GF-D8 (cell line): ENCODE measurements around the gene SARS1.

Source experiments
- DNase-seq: peaks from one replicate; lab custom pipeline; 2025; lab: John Stamatoyannopoulos, UW

Gene SARS1

DNA sequence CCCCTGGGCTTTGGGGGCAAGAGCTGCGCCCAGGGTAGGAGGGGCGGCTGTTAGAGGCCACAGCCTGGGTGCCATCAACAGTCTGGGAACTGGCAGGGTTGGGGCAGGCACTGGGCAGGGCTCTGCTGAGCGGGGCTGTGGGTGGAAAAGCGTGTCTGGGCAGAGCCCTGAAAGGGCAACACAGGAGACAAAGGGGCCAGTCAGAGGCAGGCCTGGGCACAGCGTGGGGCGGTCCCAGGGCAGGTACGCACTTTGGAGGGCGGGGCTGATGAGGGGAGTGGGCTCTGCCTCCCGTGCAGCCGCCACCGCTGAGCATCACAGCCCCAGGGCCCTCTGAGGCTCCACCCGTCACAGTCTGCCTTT lies 49.5 kb downstream of the SARS1 start:
- DNase-seq: no peak

DNA sequence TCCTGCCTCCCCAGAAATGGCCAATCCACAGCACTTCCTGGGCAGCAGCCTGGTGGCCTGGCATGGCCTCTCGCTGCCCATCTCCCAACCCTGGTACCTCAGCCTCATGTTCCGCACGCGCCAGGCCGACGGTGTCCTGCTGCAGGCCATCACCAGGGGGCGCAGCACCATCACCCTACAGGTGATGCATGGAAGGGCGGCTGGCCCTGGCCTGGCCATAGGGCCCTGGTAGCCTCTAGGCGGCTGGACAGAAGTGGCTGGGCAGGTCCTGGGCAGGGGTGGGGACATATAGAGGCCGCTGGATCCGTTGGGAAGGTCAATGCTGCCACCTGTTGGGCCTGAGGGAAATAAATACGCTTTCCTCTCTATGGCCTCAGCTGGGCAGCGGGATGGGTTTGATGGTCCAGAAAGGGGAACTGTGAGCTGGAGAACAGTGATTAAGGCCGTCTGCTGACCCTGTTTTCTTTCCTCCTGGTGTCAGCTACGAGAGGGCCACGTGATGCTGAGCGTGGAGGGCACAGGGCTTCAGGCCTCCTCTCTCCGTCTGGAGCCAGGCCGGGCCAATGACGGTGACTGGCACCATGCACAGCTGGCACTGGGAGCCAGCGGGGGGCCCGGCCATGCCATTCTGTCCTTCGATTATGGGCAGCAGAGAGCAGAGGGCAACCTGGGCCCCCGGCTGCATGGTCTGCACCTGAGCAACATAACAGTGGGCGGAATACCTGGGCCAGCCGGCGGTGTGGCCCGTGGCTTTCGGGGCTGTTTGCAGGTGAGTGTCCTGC lies 50.1 kb downstream of the SARS1 start:
- DNase-seq: no peak

DNA sequence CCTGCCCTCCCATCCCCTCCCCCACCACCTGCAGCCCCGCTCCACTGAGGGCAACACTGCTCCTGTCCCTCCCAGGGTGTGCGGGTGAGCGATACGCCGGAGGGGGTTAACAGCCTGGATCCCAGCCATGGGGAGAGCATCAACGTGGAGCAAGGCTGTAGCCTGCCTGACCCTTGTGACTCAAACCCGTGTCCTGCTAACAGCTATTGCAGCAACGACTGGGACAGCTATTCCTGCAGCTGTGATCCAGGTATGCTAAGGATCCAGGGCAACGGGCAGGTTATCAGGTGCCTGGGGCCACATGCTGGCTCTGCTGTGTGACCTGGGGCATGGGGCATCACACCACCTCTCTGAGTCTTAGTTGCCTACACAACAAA lies 50.6 kb downstream of the SARS1 start:
- no peak for DNase-seq

DNA sequence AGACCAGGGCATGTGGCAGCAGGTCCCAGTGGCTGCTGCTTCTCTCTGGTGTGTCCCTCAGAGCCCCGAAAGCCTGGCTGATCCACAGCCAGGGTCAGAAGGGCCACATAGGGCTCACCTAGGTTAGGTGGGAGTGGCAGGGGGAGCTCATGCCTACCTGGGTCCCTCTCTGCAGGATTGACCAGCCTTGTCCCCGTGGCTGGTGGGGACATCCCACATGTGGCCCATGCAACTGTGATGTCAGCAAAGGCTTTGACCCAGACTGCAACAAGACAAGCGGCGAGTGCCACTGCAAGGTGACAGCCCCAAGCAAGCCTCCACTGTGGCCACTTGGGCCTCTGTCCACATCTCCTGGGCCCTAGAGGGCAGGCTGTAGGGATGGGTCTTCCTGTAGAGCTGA lies 51.3 kb downstream of the SARS1 start:
- no peak for DNase-seq

DNA sequence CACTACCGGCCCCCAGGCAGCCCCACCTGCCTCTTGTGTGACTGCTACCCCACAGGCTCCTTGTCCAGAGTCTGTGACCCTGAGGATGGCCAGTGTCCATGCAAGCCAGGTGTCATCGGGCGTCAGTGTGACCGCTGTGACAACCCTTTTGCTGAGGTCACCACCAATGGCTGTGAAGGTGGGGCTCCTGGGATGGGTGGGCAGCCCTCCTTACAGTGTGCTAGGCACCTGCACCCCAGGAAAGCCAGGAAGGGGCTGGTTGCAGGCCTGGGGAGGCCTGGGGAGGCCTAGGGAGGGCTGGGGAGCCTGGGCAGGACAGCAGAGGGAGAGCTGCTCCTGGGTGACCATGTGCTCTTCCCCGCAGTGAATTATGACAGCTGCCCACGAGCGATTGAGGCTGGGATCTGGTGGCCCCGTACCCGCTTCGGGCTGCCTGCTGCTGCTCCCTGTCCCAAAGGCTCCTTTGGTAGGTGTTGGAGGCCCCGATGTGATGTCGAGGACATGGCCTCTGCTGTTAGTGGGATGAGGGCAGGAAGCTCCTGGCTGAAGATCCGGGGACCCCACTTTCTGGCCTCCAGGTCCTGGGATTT lies 52.1 kb downstream of the SARS1 start:
- no peak for DNase-seq

DNA sequence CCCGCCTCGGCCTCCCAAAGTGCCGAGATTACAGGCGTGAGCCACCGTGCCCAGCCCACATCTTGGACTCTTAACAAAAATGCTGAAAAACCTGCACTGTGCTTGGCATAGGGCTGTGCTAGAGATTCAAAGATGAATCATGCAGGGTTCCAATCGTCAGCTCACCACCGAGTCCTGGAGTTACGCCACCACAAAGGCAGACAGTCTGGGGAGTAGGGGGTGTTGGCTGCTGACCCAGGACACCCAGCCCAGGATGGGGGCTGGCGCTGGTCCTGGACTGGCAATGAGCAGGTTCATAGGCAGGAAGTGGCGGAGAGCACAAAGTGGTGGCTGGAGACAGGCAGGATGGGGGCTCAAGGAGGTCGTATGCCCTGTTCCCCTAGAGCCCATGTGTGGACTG lies 53.2 kb downstream of the SARS1 start:
- no peak for DNase-seq

DNA sequence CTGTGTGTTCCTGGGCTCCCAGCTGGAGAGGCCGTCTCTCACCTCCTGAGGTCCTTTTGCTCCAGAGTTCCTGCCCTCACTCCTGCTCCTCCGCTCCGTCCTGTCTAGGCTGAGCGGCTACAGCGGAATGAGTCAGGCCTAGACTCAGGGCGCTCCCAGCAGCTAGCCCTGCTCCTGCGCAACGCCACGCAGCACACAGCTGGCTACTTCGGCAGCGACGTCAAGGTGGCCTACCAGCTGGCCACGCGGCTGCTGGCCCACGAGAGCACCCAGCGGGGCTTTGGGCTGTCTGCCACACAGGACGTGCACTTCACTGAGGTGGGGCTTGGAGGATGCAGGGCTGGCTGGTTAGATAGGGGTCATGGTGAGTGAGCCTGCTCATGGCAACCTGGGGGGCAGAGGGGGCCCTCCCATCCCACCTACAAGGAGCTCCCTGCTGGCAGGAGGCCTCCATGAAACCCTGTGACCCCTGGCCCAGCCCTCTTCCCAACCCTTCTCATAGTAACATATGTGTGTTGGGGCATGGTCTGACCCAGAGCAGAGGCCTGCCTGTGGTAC lies 54.1 kb downstream of the SARS1 start:
- DNase-seq: no peak

DNA sequence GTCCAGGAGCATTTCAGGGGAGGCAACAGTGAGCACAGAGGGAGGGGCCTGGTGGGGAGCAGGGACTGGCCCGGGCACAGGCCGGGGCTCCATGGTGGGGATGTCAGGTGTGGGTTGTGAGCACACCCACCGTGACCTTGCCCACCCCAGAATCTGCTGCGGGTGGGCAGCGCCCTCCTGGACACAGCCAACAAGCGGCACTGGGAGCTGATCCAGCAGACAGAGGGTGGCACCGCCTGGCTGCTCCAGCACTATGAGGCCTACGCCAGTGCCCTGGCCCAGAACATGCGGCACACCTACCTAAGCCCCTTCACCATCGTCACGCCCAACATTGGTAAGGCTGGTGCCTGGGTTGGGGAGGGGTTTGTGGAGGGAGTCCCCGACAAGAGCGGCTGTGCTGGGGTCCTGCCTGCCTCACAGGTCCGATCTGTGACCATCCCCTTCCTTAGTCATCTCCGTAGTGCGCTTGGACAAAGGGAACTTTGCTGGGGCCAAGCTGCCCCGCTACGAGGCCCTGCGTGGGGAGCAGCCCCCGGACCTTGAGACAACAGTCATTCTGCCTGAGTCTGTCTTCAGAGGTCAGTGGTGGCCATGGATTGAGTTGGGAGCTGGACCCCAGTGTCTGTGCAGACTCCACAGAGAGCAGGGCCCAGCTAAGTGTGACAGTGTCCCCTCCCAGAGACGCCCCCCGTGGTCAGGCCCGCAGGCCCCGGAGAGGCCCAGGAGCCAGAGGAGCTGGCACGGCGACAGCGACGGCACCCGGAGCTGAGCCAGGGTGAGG lies 54.9 kb downstream of the SARS1 start:
- DNase-seq: no peak

DNA sequence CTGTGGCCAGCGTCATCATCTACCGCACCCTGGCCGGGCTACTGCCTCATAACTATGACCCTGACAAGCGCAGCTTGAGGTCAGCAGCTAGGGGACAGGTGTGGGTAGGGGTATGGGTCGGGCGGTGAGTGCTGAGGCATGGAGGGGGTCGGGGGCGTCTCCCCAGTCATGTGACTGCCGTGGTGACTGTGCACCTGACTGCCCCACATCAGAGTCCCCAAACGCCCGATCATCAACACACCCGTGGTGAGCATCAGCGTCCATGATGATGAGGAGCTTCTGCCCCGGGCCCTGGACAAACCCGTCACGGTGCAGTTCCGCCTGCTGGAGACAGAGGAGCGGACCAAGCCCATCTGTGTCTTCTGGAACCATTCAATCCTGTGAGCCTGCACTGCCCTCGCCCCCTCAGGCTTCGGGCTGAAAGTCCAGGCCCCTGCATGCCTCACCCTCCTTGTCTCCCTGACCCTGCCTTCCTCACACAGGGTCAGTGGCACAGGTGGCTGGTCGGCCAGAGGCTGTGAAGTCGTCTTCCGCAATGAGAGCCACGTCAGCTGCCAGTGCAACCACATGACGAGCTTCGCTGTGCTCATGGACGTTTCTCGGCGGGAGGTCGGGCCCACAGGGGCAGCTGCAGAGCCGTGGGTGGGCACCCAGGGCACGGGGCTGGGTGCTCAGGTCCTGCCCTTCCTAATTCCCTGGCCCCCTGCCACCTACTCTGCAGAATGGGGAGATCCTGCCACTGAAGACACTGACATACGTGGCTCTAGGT lies 55.7 kb downstream of the SARS1 start:
- no peak for DNase-seq

DNA sequence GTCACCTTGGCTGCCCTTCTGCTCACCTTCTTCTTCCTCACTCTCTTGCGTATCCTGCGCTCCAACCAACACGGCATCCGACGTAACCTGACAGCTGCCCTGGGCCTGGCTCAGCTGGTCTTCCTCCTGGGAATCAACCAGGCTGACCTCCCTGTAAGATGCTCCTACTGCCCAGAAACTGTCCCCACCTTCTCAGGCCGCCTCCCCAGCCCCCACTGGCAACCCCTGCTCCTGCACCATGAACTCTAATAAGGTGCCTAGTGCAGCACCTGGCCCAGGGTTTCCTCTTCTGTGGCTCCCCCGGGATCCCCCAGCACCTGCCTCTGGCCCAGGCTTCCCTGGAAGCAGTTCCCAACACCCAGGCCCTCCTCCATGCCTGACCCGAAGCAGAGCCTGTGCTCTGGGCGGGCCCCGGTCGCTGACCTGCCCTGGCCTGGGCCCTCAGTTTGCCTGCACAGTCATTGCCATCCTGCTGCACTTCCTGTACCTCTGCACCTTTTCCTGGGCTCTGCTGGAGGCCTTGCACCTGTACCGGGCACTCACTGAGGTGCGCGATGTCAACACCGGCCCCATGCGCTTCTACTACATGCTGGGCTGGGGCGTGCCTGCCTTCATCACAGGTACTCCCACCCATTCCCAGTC lies 56.4 kb downstream of the SARS1 start:
- no peak for DNase-seq

DNA sequence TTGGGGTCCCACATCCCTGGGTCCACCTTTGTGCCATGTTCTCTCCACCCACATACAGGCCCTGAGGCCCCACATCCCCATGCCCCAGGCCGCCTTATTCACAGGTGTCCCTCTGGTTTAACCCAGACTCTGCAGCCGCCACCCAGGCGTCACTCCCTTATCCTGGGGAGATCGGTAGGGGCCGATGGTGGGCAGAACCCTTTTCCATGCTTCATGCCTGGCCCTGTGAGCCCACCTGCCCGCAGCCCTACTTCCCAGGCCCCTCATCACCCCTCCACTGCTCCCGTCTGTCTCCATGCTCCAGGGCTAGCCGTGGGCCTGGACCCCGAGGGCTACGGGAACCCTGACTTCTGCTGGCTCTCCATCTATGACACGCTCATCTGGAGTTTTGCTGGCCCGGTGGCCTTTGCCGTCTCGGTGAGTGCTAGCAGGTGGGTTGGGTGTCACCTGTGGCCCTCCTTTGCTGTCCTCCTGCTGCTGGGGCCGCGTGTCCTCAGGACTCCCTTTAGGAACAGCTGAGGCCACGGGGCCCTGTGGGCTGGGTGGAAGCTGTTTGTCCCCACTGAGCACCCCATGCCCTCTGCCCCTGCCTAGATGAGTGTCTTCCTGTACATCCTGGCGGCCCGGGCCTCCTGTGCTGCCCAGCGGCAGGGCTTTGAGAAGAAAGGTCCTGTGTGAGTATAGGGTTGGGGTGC lies 57.1 kb downstream of the SARS1 start:
- DNase-seq: no peak

DNA sequence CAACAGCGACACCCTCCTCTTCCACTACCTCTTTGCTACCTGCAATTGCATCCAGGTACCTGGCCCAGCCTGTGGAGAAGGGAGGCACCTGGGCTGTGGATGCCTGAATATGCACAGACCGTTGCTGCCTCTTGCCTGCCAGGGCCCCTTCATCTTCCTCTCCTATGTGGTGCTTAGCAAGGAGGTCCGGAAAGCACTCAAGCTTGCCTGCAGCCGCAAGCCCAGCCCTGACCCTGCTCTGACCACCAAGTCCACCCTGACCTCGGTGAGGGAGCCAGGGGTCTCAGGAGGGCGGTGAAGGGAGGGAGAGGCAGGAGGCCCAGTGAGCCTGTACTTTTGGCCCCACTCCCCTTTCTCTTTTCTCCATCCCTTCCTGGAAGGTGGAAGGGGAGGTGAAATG lies 57.7 kb downstream of the SARS1 start:
- no peak for DNase-seq

DNA sequence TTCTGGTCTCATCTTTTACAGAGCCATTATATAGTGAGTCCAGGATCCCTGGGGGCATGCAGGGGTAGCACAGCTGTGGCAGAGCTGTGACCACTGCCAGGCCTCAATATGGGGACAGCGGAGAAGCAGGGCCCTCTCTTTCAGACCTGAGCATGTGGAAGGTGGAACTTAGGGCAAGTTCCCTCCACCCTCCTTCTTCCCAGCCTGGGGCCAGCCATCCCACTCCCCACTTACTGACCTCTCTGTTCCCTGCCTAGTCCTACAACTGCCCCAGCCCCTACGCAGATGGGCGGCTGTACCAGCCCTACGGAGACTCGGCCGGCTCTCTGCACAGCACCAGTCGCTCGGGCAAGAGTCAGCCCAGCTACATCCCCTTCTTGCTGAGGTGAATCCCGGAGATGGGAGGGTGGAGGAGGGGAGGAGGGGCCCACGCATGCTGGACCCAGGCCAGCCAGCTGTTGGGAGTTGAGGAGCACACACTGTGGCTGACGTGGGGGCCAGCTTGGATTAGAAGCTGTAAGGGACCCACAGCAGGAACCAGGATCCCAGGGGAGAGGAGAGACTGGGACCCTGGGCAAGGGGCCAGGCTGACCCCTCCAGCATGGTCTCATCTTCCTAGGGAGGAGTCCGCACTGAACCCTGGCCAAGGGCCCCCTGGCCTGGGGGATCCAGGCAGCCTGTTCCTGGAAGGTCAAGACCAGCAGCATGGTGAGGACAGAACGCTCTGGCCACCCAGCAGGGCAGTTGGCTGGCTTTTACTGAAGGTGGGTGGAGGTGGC lies 58.5 kb downstream of the SARS1 start:
- no peak for DNase-seq

DNA sequence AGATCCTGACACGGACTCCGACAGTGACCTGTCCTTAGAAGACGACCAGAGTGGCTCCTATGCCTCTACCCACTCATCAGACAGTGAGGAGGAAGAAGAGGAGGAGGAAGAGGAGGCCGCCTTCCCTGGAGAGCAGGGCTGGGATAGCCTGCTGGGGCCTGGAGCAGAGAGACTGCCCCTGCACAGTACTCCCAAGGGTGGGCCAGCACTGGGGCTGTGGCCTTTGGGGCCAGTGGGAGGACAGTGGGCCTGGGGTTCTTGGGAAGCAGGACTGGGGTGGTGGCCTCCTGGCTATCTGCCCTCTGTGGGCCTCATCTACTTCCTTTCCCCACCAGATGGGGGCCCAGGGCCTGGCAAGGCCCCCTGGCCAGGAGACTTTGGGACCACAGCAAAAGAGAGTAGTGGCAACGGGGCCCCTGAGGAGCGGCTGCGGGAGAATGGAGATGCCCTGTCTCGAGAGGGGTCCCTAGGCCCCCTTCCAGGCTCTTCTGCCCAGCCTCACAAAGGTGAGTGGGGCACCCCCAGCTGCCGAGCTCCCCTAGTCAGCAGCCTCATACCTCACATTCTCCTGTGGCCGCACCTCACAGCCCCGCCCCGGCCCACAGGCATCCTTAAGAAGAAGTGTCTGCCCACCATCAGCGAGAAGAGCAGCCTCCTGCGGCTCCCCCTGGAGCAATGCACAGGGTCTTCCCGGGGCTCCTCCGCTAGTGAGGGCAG lies 59.3 kb downstream of the SARS1 start:
- no peak for DNase-seq

DNA sequence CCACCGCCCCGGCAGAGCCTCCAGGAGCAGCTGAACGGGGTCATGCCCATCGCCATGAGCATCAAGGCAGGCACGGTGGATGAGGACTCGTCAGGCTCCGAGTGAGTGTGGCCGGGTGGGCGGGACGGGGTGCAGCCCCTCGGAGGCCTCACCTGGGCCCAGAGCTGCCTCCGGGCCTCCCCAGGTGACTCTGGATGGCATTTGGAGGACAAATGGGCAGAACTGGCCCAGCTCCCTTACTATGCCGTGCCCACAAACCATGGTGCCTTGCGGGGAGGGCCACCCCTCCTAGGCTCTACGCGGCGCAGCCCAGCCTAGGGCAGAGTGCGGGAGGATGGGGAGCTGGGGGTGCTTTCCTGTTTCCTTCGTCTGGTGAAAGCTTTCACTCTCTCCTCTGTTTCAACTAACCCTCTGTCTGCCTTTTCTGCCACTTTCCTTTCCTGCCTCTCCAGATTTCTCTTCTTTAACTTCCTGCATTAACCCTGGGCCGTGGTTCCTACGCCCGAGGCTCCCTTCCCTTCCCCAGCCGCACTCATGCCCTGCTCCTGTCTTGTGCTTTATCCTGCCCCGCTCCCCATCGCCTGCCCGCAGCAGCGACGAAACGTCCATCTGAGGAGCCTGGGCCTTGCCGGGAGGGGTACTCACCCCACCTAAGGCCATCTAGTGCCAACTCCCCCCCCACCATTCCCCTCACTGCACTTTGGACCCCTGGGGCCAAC lies 60.0 kb downstream of the SARS1 start:
- no peak for DNase-seq

DNA sequence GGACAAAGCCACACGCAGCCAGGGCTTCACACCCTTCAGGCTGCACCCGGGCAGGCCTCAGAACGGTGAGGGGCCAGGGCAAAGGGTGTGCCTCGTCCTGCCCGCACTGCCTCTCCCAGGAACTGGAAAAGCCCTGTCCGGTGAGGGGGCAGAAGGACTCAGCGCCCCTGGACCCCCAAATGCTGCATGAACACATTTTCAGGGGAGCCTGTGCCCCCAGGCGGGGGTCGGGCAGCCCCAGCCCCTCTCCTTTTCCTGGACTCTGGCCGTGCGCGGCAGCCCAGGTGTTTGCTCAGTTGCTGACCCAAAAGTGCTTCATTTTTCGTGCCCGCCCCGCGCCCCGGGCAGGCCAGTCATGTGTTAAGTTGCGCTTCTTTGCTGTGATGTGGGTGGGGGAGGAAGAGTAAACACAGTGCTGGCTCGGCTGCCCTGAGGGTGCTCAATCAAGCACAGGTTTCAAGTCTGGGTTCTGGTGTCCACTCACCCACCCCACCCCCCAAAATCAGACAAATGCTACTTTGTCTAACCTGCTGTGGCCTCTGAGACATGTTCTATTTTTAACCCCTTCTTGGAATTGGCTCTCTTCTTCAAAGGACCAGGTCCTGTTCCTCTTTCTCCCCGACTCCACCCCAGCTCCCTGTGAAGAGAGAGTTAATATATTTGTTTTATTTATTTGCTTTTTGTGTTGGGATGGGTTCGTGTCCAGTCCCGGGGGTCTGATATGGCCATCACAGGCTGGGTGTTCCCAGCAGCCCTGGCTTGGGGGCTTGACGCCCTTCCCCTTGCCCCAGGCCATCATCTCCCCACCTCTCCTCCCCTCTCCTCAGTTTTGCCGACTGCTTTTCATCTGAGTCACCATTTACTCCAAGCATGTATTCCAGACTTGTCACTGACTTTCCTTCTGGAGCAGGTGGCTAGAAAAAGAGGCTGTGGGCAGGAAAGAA lies 61.1 kb downstream of the SARS1 start:
- DNase-seq: no peak

DNA sequence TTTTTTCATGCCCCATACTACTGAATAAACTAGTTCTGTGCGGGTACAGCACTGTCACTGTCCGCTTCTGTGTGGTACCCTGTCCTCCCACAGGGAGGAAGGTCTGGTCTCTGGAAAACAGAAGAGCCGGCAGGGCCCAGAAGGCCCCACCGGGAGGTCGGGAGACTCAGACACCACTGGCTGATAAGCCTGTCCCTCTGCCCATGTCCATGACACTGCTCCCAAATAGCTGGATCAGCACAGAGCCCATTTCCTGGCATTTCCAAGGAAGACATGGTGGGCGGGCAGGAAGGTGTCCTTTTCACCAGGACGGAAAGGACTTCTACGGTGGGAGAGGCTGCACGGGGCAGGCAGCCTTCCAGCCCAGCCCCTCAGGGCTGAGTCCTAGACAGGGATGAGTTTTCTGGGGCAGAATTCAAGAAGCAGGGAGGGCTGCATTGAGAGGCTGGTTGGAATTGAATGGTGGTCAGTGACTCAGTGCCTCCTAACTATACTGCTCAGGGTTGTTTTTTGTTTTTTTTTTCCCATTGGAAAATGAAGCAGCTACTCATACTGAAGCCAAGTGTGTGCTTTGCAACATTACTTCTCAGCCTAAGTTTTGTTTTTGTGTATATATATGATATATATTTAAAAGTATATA lies 62.1 kb downstream of the SARS1 start:
- DNase-seq: no peak
